Coronary artery (tissue), 2 donors: Measurements from ENCODE around the gene ADARB2.
"Not testable (repeated sequence)": the region's sequence is repeated elsewhere in the genome, so short reads cannot be mapped to it uniquely, and the experiment has no call there.

Experiments used
- DNase-seq: peaks from one replicate; pipeline ENCODE4 v3.0.0-alpha.2; 2017; ENCODE audit warnings: low spot score
- H3K27ac ChIP-seq, 2 donors: fragments of 200-600 bp; sonication (generic); one replicate each; pipeline ENCODE4 v1.5.1; 2016 to 2019
- H3K4me3 ChIP-seq: fragments of 200-600 bp; sonication (generic); 2 replicates; pipeline ENCODE4 v1.5.1; 2016; ENCODE audit warnings: mild to moderate bottlenecking, moderate library complexity
- CTCF ChIP-seq: fragments of 200-600 bp; sonication (generic); IDR thresholded peaks from one replicate; pipeline ENCODE4 v1.5.1; 2019; ENCODE audit warnings: antibody characterized with exemption

Gene ADARB2

DNA sequence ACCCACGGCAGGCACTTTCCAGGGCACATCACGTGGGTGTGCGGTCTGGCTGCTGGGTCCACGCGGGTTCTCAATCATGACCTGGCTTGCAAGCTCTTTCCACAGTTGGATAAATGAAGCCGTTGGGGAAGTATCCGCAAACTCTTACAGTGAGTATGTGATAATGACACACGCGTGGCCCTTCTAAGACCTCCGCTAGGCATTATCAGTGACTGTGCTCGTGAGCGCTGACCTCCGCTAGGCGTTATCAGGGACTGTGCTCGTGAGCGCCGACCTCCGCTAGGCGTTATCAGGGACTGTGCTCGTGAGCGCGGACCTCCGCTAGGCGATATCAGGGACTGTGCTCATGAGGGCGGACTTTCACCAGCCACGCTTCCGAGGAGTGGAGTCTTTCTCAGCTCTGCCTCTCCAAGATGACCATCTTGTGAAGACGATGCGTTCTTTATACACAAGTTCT lies 574.1 kb downstream of the ADARB2 start:
- DNase-seq: no peak
- Histone ChIP-seq H3K4me3 (no peak overlapping the region), H3K27ac (no peak overlapping the region)
- no peak for TF ChIP-seq CTCF

DNA sequence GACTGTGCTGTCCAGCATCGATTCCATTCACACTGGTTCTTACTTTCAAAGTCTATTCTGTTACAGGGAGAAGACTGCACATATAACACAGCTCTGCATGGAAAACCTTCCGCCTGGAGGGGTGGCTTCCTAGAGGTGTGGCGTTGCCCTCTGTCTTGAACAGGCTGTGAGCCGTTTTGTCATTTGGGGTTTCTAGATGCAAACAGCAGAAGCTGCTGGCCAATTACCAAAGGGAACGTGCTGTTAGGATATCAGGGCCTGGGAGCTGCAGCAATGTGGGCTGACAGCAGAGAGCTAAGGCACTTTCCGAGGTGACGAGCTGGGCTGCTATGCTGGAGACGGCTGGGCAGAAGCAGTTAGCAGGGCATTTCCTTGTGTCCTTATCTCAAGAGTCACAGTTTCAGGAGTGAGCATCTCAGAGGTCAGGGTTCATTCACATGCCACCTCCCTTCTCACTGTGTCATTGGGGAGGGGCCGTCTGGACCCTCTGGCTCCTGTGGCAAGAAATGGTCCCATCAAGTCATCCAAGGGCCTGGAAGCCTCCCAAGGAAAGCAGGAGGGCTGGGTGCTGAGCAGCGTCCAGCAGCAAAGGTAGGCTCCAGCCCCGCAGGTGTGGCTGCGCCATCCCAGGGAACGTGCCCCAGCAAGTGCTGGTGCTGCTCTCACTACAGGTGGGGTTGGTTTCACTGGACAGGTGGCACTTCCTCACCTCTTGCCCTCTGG lies 574.7 kb downstream of the ADARB2 start:
- no peak for TF ChIP-seq CTCF
- no peak overlapping the region for H3K4me3 ChIP-seq
- no peak for DNase-seq
- no peak overlapping the region for H3K27ac ChIP-seq

DNA sequence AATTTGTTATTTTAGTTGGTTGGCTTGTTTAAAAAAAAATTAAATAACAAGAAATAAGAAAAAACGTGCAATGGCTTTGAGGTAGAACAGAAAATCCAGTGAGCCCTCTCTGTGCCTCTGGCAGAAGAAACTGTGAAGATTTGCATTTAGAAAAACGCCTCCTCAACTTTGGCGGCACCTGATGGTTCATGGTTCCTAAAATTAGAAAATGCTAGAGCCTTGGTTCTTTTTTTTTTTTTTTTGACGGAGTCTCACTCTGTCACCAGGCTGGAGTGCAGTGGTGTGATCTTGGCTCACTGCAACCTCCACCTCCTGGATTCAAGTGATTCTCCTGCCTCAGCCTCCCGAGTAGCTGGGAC lies 576.0 kb downstream of the ADARB2 start:
- DNase-seq, H3K27ac ChIP-seq, H3K4me3 ChIP-seq: not testable (repeated sequence)

GRCh38 chr10:1160561-1161314 lies 576.6 kb downstream of the ADARB2 start:
- peak; percentile 52 for DNase-seq
- no peak for TF ChIP-seq CTCF
- Histone ChIP-seq H3K4me3 (no peak overlapping the region), H3K27ac (no peak overlapping the region)

DNA sequence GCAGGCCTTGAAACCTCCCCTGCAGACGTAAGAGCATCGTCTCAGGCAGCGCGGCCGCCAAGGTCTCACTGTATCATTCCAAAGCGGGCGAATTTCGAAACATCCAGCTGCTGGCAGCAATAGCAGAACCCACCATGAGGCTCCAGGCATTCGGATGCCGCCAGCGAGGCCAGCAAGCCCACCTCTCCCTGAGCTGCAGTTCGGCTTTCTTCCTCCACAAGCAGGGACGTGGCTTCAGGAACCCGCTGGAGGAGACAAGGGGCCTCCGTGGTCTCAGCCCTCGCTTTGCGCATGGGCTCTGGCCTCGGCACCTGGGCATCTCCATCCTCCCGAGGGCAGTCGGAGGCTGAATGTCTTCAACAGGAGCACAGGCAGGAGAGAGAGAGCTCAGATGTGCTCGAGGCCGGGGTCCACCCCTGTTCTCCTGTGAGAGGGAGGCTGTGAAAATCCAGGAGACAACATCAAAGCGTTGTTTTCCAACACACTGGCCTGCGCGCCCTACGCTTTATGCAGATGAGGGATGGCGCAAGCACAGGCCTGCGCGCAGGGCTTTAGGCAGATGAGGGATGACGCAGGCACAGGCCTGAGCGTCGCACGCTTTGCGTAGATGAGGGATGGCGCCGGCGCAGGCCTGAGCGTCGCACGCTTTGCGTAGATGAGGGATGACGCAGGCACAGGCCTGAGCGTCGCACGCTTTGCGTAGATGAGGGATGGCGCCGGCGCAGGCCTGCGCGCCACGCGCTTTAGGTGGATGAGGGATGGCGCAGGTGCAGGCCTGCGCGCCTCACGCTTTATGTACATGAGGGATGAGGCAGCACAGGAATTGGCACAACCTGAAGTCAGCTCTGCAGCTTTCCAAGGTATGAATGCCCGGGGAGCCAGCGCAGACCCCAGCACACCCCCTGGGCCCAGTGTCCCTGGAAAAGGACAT lies 577.9 kb downstream of the ADARB2 start:
- peak; percentile 62 for DNase-seq
- no peak overlapping the region for H3K27ac ChIP-seq
- TF ChIP-seq CTCF: no peak
- H3K4me3 ChIP-seq: no peak overlapping the region

DNA sequence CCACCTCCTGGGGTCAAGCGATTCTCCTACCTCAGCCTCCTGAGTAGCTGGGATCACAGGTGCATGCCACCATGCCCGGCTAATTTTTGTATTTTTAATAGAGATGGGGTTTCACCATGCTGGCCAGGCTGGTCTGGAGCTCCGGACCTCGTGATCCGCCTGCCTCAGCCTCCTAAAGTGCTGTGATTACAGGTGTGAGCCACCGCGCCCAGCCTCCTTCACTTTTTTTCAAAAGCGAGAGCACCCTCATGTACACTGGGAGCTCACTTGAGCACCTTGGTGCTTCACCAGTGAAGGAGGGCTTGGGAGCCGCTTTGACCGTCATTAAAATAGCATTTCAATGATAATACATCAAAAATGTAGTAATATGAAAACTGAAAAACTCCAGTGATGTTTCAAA lies 578.8 kb downstream of the ADARB2 start:
- H3K4me3 ChIP-seq, H3K27ac ChIP-seq, DNase-seq: not testable (repeated sequence)

DNA sequence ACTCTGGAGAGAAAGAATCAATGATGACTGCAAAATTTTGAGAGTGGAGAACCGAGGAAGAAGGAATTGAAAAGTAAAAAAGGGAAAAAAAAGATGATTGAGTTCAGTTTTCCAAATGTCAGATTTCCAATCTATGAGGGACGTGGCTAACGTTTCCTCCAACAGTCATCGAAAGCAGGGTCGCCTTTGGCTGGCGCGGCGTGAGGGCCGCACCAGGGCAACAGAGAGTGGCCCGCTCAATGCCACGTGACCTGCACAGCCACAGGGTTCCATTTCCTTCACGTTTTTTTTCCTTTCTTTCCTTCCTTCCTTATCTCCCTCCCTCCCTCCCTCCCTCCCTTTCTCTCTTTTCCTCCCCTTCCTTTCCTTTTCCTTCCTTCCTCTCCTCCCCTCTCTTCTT lies 579.3 kb downstream of the ADARB2 start:
- no peak for TF ChIP-seq CTCF
- no peak overlapping the region for H3K27ac ChIP-seq
- DNase-seq: no peak
- no peak overlapping the region for H3K4me3 ChIP-seq
